NCI-H2107 treated with DMSO at 0.1 percent for 48 hours (cell line): Measurements from ENCODE around the gene DNMT3L.
"Not testable (repeated sequence)": the region's sequence is repeated elsewhere in the genome, so short reads cannot be mapped to it uniquely, and the experiment has no call there.

Experiments
- DNase-seq: peaks from one replicate; lab custom pipeline; 2025; ENCODE audit not compliant: unreplicated experiment; lab: John Stamatoyannopoulos, UW

The DNMT3L gene

DNA sequence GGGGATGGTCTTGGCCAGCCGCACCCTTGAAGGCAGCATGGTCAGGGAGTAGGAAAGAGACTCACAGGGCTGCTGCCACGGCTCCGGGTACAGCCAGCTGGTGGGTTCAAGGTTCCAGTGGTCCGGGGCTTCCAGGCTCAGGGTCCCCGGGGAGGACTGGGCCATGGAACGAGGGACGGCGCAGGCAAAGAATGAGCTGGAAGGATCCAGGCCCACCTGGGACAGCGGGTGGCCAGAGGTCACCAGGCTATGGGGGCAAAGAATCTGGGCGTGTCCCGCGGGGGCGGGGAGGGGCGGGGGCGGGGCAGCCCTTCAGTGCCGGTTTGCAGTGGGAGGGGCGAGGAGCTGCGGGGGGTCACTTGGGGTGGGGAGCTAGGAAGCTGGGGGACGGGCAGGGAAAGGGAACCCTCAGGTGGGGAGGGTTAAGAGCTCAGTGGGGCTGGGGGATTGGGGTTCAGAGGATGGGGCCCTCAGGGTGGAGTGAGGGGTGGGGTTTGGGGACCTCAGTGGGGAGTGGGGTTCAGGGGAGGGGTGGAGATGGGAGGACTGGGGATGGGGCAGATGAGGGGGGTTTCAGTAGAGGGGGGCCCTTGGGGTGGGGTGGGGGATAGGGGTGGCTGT lies at the start of gene DNMT3L:
TSS of gene DNMT3L (minus strand) at position 223 of the 621 bp plus-strand sequence. CDS start 638 bp downstream, outside the sequence.
- no peak for DNase-seq

DNA sequence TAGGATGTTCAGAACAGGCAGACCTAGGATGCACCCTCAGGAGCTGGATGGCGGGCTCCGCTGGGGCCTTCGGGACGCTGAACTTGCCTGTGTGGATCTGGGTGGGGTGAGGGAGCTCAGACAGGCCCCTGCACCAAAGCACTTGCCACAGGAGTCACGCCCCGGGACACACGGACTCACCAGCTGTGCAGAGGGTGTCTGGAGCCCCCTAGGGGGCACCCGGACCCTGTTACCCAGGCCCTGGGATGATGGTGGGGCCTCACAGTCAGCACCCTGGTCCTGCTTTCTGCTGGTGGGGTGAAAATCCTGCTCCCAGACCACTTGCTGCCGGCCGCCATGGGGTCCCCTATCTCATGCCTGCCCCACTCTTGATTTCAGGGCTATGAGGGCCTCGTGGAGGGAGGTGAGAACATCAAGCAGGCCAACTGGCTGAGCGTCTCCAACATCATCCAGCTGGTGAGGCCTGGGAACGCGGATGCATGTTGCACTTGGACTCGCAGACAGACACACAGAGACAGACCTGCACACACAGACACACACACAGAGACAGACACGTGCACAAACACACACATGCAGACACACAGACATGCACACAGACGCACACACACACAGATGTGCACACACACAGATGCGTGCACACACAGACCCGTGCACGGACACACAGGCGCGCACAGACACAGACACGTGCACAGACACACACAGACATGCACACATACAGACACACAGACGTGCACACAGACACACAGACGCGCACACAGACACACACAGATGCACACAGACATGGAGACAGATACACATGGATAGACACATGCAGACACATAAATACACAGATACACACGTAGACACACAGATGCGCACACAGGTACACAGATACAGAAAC lies 49.2 kb upstream of the DNMT3L start:
- DNase-seq, result no peak

GRCh38 chr21:44306936-44307704 lies 45.4 kb upstream of the DNMT3L start:
- DNase-seq, result no peak

- DNase-seq, result no peak
Observed at GRCh38 chr21:44305691-44306090, 44.0 kb upstream of the DNMT3L start.

DNA sequence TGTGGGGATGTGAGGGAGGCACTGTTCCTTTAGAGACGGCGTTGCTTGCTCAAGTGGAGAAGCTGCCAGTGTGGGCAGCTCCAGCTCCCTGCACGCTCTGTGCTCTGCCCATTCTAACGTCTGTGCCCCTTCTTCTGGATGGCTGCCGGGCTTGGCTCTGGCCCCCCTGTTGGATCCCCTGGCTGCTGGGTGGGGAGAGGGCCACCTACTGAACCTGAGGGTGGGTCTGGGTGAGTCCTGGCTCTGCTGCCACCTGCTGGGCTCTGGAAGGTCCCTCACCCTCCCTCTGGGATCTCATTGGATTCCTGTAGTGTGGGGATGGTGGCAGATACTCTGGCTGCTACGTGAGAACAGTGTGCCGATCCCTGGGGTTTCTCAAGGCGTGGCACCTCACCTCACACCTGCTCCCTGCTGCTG lies 43.2 kb upstream of the DNMT3L start:
- peak; percentile 42 for DNase-seq

GRCh38 chr21:44304011-44304616 lies 42.4 kb upstream of the DNMT3L start:
- DNase-seq, result no peak

DNA sequence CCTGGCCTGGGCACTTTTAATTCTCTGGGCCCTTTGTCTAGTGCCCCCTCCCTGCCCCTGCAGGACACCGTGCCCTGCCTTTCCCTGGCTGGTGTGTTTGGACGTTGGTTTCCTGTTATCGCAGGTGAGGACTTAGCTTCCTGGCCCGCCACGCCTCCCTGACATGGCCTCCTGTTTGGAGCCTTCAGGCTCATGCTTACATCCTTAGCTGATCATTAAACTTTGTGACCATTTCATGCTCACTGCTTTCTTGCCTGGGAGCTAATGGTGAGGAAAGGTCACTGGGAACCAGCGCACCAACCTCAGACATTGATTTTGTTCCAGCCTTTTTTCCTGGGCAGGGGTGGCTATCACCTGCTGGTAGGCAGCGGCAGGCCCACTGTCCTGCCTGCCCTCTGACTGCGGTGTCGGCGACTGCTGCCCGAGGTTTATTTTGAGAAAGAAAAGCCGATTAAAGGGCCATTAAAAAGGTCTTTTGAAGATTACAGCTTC lies 41.8 kb upstream of the DNMT3L start:
- DNase-seq, result no peak

- DNase-seq, result not testable (repeated sequence)
Observed at GRCh38 chr21:44302573-44303401, 41.1 kb upstream of the DNMT3L start.

GRCh38 chr21:44301961-44302406 lies 40.3 kb upstream of the DNMT3L start:
- peak; percentile 54 for DNase-seq

GRCh38 chr21:44301141-44301540 lies 39.4 kb upstream of the DNMT3L start:
- DNase-seq, result no peak

DNA sequence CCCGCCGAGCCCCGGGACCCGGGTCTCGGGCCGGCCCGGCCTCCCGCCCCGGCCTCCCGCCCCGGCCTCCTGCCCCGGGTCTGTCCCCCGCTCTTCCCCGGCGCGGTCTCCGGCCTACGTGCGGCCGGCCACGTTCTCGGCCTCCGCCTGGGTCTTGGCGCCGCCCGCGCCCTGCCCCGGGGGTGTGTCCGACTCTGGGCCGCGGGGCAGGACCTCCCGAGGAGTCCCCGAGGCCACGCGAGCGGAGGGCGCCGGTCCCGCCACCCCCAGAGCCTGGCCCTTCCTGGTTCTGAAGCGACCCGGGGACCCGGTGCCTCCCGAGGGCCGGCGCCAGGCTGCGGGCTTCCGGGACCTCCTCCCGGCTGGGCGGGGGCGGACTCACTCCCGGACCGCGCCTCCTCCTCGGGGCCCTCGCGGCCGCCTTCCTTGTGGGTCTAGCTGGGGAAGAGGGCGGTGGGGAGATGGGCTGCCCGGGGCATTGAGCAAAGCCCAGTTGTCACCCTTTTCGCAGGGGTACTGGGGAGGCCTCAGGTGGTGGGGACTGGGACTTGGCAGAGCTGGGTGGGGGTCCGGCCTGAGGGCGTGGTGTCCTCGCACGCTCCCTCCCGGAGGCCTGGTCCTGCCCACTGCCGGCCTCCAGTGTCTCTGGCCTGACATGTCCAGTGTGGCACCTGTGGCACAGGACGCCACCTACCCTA lies 38.7 kb upstream of the DNMT3L start:
- DNase-seq, result no peak

DNA sequence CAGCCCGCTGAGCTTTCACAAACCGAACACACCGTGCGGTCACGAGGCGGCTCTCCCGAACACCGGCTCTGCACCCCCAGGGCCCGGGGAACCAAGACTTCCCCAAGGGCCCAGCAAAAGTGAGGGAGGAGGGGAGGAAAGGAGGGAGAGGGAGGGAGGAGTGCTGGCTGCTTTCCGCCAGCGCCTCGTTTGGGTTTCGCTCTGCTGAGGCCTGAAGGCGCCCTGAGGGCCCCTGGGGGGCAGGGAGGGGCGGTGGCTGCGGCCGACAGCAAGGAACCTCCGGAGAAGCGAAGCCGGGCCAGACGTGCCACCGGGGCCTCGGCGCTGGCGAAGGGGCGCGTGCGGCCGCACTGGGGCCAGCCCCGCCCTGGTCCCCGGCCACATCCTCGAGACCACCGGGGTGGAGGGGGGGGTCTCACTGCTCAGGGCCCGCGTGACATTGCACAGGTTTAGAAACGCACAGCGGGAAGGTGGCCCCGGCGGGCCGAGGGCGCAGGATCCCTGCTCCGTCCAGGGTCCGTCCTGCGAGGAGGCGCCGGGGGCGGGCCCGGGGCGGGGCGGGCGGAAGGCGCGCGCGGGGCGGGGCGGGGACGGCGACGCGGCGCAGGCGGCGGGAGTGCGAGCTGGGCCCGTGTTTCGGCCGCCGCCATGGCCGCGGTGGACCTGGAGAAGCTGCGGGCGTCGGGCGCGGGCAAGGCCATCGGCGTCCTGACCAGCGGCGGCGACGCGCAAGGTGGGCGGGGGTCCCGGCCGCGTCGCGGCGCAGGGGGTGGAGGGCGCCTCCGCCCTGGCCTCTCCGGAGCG lies 38.0 kb upstream of the DNMT3L start, which contains the start of gene PFKL:
TSS of gene PFKL (plus strand) at position 596 of the 804 bp plus-strand sequence. CDS start at position 649, 53 bp downstream.
- no peak for DNase-seq

DNA sequence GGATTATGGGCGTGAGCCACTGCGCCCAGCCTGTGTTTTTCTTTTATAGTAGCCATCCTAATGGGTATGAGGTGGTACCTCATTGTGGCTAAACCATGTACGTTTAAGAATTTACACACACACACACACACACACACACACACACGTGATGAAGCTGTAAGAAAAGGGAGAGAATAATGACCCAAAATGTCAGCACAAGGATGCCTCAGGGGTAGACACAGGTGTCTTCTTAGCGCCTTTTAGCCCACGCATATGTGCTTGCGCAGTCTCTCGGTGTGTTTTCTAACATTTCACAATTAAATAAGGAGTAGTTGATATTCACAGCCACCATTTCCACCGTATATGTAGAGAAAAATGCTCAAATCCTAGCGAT lies 37.4 kb upstream of the DNMT3L start:
- no peak for DNase-seq

- no peak for DNase-seq
Observed at GRCh38 chr21:44298301-44298700, 36.6 kb upstream of the DNMT3L start.

DNA sequence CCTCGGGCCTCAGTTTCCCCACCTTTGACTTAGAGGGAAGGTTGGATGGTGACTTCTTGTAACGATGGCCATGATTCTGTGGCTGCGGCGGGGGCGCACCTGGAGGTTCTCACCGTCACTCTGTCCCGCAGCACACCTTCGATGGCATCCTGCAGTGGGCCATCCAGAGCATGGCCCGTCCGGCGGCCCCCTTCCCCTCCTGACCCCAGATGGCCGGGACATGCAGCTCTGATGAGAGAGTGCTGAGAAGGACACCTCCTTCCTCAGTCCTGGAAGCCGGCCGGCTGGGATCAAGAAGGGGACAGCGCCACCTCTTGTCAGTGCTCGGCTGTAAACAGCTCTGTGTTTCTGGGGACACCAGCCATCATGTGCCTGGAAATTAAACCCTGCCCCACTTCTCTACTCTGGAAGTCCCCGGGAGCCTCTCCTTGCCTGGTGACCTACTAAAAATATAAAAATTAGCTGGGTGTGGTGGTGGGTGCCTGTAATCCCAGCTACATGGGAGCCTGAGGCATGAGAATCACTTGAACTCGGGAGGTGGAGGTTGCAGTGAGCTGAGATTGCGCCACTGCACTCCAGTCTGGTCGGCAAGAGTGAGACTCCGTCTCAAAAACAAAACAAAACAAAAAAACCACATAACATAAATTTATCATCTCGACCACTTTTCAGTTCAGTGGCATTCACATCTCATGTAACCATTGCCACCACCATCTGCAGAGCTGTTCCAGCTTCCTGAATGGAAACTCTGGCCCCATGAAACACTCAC lies 36.0 kb upstream of the DNMT3L start:
- DNase-seq, result peak; percentile 92

DNA sequence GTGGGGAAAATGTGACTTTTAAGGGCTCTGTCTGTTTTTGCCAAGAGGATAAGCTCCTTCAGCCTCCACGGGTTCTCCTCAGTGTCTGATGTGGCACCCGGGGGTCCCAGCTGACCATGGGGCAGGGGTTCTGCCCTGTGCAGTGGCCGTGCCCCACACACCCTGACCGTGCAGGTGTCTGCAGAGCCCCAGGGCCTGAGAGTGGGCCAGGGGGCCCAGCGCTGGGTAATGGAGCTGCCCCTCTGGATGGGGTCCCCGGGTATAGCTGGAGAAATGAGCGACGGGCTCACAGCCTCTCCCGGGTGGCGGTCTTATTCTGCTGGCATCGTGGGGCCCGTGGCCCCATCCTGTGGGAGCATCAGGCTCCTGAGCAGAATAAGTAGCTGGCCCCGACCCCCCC lies 35.2 kb upstream of the DNMT3L start:
- DNase-seq, result no peak

- DNase-seq, result no peak
Observed at GRCh38 chr21:44296103-44296519, 34.4 kb upstream of the DNMT3L start.

- DNase-seq, result no peak
Observed at GRCh38 chr21:44295646-44296045, 33.9 kb upstream of the DNMT3L start.
